C4-2B (cell line): ENCODE data around the gene KRT17.
"Not testable (repeated sequence)": the region's sequence is repeated elsewhere in the genome, so short reads cannot be mapped to it uniquely, and the experiment has no call there.

ENCODE experiments used
- ZFX ChIP-seq: fragments of 450-650 bp; IDR thresholded peaks from 2 replicates; pipeline ENCODE4 v1.6.1; 2017
- TF ChIP-seq, protein P1 (sequence below): fragments of 450-650 bp; conservative IDR thresholded peaks from 2 replicates; pipeline ENCODE4 v1.5.1; 2017; ENCODE audit warnings: mild to moderate bottlenecking

- TF ChIP-seq, protein P1, sequence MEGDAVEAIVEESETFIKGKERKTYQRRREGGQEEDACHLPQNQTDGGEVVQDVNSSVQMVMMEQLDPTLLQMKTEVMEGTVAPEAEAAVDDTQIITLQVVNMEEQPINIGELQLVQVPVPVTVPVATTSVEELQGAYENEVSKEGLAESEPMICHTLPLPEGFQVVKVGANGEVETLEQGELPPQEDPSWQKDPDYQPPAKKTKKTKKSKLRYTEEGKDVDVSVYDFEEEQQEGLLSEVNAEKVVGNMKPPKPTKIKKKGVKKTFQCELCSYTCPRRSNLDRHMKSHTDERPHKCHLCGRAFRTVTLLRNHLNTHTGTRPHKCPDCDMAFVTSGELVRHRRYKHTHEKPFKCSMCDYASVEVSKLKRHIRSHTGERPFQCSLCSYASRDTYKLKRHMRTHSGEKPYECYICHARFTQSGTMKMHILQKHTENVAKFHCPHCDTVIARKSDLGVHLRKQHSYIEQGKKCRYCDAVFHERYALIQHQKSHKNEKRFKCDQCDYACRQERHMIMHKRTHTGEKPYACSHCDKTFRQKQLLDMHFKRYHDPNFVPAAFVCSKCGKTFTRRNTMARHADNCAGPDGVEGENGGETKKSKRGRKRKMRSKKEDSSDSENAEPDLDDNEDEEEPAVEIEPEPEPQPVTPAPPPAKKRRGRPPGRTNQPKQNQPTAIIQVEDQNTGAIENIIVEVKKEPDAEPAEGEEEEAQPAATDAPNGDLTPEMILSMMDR, result not testable (repeated sequence)
- TF ChIP-seq ZFX, result not testable (repeated sequence)
Observed at GRCh38 chr17:41619927-41620582, 4.3 kb downstream of the KRT17 start.
